GM12865 (cell line): Measurements from ENCODE around the gene HECW1.
"Not testable (repeated sequence)": the region's sequence is repeated elsewhere in the genome, so short reads cannot be mapped to it uniquely, and the experiment has no call there.

Experiments
- DNase-seq: peaks from one replicate; pipeline ENCODE4 v3.0.0; 2010; ENCODE audit warnings: low read depth
- H3K4me3 ChIP-seq: 2 replicates; pipeline ENCODE4 v1.5.1; 2011; ENCODE audit warnings: mild to moderate bottlenecking, low read depth, low read length, control low read depth
- TF ChIP-seq, protein P1 (sequence below): IDR thresholded peaks from 2 replicates; pipeline ENCODE4 v1.5.1; 2011; ENCODE audit warnings: low read length, control low read depth, low read depth, inconsistent platforms; ENCODE audit not compliant: insufficient read depth; ENCODE audit errors: missing control alignments

HECW1 gene

DNA sequence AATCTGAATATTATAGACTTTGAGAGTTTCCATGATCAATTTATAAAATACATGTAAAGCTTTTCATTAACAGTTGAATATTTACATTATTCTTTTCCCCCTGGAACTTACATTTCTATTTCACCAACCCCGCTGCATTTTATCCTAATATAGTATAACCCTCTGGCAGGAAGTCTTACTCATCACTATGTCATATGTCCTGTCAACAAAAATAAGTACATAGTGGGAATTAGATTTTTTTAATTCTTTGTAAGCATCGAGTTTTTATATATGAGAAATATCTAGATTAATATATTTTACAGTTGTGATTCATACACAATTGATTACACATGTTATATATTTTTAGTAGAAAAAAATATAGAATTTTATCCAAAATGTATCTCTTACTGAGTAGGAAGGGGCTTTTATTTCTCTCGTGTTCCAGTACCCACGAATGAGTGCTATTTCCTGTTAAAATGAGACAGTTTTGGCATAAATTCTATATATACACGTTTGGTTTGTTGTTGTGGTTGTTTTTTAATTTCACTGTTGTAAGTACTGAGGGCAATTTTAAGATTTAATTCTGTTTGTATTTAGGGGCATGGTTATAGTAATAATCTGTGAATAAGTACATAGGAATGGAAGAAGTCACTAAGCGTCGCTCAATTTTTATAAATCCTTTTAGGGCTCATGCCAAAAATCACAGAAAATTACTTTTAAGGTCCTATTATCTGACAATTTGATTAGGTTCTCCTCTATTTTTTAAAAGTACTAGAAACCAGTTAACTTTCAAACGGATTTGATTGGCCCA is 87.1 kb downstream of the HECW1 start:
- DNase-seq: no peak

DNA sequence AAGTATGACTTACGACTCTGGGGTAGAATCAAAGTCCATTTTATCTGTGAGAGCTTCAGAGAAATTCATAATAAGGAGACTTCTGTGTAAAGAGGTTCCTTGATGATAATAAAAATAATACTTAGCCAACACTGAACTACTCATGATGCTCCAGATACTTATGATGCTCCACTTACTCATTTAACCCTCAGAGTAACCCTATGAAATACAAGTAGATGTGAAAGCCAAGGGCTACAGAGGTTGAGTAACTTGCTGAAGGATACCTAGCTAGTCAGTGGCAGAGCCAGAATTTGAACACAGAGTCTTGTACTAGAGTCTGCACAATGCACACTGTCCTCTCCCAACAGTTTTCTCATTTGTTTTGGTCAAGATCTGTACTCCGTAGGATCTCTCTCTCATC is 89.5 kb downstream of the HECW1 start:
- DNase-seq: no peak
- TF ChIP-seq, protein P1, sequence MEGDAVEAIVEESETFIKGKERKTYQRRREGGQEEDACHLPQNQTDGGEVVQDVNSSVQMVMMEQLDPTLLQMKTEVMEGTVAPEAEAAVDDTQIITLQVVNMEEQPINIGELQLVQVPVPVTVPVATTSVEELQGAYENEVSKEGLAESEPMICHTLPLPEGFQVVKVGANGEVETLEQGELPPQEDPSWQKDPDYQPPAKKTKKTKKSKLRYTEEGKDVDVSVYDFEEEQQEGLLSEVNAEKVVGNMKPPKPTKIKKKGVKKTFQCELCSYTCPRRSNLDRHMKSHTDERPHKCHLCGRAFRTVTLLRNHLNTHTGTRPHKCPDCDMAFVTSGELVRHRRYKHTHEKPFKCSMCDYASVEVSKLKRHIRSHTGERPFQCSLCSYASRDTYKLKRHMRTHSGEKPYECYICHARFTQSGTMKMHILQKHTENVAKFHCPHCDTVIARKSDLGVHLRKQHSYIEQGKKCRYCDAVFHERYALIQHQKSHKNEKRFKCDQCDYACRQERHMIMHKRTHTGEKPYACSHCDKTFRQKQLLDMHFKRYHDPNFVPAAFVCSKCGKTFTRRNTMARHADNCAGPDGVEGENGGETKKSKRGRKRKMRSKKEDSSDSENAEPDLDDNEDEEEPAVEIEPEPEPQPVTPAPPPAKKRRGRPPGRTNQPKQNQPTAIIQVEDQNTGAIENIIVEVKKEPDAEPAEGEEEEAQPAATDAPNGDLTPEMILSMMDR: no peak
- no peak overlapping the region for H3K4me3 ChIP-seq

More for the DNA sequence above, 87.1 kb downstream of the HECW1 start:
- TF ChIP-seq, protein P1: no peak
- H3K4me3 ChIP-seq: no peak overlapping the region

DNA sequence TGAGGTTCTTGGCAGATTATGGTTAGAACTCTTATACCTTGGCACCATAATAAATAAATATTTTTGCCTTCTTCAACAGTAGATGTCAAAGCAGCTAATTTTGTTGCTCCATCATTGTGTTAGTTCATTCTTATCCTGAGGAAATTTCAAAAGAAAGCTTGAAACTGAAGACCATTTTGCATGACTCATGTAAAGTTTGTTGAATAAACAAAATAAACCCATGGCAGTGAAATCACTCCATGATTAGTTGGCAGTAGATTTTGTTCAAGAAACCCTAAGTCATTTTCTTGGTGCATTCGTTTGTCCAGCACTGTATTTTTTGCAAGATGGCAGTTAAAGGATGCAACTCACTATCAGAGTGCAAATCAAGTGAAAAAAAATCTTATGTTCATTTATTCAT is 91.6 kb downstream of the HECW1 start:
- no peak overlapping the region for H3K4me3 ChIP-seq
- DNase-seq: no peak
- TF ChIP-seq, protein P1: no peak

DNA sequence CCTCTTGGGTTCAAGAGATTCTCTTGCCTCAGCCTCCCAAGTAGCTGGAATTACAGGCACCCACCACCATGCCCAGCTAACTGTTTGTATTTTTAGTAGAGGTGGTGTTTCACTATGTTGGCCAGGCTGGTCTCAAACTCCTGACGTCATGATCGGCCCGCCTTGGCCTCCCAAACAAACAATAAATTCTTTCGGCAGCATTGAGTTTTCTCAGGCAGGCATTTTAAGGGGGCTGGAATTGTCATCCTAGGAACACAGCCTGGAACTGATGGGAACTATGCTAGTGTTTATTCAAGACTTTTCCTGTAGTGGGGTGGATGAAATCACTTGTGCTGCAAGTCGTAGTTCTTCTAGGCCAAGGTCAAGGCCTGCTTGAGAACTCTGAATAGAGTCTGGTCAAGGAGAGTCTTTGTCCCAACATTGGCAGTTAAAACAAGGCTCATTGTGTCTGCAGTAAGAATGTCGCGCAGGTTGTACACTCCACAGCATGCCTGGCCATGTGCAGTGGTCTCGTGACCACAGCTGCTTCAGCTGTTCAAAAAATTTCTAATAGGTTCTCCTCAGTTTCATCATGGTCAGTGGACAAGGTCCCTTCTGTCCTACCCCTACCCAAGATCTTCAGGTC is 92.8 kb downstream of the HECW1 start:
- DNase-seq: no peak

DNA sequence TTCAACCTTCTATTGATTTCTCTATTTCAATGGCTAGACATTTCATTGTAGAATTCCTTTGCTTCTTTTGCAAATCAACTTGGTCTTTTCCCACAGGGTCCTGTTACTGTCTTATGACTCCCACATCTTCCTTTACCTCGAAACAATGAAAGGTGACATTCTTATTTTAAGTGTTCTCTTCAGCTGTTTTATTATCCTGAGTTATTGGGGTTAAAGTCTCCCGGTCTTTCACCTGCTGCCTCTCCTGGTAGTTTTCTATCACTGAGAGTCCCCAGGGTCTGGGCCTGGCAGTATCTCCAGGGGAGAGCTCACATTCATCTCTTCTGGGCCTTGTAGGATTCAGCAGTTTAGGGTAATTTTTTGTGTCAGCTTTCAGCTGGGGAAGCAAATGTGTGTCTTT is 95.8 kb downstream of the HECW1 start:
- TF ChIP-seq, protein P1: no peak
- DNase-seq: no peak

More for the DNA sequence above, 92.8 kb downstream of the HECW1 start:
- H3K4me3 ChIP-seq: no peak overlapping the region
- TF ChIP-seq, protein P1: no peak

DNA sequence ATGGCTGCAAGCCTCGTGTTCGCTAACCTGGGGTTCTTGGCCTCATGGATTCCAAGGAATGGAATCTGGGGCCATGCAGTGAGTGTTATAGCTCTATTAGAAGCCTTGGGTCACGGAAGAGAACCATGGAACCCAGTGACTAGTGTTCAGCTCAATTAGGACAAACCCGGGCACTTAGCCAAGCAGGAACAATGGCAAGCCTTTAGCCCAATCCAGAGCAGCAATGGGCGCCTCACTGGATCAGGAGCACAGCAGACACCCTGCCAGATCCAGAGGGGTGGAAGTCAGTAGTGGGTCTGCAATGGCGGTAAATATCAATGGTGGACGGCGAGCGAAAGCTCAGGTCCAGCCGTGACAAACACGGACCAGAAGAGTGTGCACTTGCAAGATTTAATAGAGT is 98.1 kb downstream of the HECW1 start:
- DNase-seq, H3K4me3 ChIP-seq: not testable (repeated sequence)

More for the DNA sequence above, 95.8 kb downstream of the HECW1 start:
- H3K4me3 ChIP-seq: no peak overlapping the region

DNA sequence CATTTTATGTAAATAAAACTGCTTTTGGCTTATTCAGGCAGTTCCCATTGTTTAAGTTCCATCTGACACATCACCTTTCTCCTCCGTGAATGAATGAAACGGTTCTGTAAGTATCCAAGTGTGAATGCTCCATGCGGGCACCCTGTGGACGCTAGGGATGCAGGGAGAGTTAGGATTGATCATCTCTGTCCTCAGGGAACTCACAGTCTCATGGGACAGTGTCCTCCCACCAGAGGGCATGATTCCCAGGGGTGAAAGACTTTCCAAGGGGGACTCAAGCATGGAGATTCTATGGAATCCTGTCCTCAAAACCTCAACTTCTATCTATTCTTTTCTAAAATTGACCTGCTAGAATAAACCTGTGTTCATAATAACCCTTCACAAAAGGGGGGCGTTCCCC is 98.8 kb downstream of the HECW1 start:
- no peak overlapping the region for H3K4me3 ChIP-seq
- TF ChIP-seq, protein P1: no peak
- no peak for DNase-seq
